T1000 (cell line): ENCODE data around the gene SPDYE6.
"Not testable (repeated sequence)": the region's sequence is repeated elsewhere in the genome, so short reads cannot be mapped to it uniquely, and the experiment has no call there.

Experiments used
- DNase-seq: peaks from one replicate; lab custom pipeline; 2025; ENCODE audit warnings: mixed read lengths; lab: John Stamatoyannopoulos, UW

Gene SPDYE6

GRCh38 chr7:102317231-102318059 lies 38.8 kb downstream of the SPDYE6 start:
- no peak for DNase-seq

- DNase-seq: no peak
Measured at GRCh38 chr7:102313997-102314780, 42.1 kb downstream of the SPDYE6 start.

DNA sequence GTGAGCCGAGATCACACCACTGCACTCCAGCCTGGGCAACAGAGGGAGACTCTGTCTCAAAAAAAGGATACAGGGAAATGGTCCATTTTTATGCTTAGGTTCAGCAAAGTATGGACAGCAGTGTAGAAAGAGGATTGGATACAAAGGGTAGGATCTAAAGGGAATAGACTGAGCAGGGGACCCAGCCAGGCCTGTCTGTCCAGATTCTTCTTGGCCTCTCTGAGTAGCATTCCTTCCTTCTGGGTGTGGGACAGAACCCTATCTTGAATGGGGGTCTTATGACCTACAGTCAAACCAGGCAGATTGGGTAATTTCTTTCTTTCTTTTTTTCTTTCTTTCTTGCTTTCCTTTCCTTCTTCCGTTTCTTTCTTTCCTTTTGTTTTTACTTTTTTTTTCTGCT lies 43.9 kb downstream of the SPDYE6 start:
- no peak for DNase-seq

GRCh38 chr7:102310414-102310815 lies 45.8 kb downstream of the SPDYE6 start:
- no peak for DNase-seq

DNA sequence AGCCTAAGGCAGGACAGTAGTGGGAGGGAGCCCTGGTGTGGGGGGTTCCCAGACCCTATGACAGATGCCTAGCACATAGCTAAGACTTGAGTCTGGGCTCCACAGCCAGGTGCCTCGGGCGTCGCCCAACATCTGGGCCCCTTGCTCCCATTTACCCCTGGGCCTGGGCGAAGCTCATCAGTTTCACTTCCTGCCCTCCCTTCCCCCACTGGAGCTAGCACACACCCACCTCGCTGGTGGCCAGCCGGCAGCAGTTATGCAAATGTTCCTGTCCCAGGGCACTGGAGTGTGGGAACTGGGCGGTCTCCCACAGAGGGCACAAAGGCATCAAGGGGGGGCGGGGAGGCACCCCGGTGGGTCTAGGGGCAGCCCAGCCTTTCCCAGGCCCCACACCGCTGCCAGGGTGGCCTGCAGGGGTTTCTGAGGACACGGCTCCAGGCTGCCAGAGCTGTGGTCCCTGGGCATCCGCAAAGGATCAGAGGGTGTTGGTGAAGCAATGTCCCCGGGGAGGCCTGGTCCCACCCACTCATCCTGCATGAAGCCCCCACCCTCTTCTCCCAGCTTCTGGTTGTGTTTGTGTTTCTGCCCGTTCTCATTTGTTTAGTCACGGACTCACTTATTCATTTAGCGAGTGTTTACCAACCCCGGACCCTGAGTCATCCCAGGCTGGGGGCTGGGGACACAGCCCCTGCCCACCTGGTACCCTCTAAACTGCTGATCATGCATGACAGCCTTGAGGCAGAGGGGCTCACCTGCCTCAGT lies 49.1 kb downstream of the SPDYE6 start:
- DNase-seq: peak; percentile 47

- DNase-seq: no peak
Measured at GRCh38 chr7:102305414-102306268, 50.6 kb downstream of the SPDYE6 start.

- no peak for DNase-seq
Measured at GRCh38 chr7:102304668-102305067, 51.6 kb downstream of the SPDYE6 start.

- DNase-seq: no peak
Measured at GRCh38 chr7:102303669-102304422, 52.4 kb downstream of the SPDYE6 start.

DNA sequence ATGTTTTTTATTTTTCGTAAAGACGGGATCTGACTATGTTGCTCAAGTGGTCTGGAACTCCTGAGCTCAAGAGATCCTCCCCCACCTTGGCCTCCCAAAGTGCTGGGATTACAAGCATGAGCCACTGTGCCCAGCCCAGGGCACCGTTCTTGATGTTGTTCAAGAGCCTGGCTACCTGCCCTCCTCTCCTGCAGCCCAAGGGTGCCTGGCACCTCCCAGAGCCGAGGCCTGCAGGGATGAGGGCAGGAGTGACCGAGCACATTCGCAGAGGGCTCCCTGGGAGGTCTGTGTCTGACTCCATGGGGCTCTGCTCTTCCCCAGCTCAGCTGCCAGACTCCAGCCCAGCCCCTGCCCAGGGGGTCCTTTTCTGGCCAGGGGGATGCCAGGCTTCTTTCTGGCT lies 54.2 kb downstream of the SPDYE6 start:
- no peak for DNase-seq

- DNase-seq: not testable (repeated sequence)
Measured at GRCh38 chr7:102301367-102301766, 54.9 kb downstream of the SPDYE6 start.

DNA sequence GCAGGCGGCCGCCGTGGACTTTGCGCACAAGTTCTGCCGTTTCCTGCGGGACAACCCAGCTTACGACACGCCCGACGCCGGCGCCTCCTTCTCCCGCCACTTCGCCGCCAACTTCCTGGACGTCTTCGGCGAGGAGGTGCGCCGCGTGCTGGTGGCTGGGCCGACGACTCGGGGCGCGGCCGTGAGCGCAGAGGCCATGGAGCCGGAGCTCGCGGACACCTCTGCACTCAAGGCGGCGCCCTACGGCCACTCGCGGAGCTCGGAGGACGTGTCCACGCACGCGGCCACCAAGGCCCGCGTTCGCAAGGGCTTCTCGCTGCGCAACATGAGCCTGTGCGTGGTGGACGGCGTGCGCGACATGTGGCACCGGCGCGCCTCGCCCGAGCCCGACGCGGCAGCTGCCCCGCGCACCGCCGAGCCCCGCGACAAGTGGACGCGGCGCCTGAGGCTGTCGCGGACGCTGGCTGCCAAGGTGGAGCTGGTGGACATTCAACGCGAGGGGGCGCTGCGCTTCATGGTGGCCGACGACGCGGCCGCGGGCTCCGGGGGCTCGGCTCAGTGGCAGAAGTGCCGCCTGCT lies 55.5 kb downstream of the SPDYE6 start:
- DNase-seq: no peak

GRCh38 chr7:102297487-102298218 lies 58.6 kb downstream of the SPDYE6 start:
- no peak for DNase-seq

- DNase-seq: no peak
Measured at GRCh38 chr7:102296514-102296913, 59.7 kb downstream of the SPDYE6 start.

GRCh38 chr7:102296179-102296438 lies 60.1 kb downstream of the SPDYE6 start:
- DNase-seq: no peak
